ENCODE results near the gene SHCBP1L. TPM values are rescaled to one million over a fixed set of nuclear protein-coding genes. Genes with fewer than 3 reads are reported as not detected.

The SHCBP1L gene
- total RNA-seq, 1 experiment from 2014 or later: not detected

DNA sequence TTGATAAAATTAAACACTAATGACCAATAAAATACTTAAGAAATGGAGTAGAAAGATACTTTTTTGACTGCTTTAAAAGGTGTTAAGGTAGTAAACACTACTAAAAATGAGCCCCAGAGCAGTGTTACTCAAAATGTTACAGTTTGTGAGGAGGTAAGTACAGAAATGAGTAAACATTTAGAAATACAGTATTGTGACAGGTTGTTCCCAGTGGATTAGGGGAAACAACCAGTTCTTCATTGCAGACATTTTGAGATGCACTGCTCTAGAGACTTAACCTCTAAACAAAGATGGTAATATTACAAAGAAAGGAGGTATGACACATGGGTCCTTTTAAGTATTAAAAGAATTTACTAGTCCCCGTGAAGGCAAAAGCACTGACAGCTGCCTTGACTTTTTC is 101.1 kb downstream of the SHCBP1L start (continued):
- TF ChIP-seq, protein P1, sequence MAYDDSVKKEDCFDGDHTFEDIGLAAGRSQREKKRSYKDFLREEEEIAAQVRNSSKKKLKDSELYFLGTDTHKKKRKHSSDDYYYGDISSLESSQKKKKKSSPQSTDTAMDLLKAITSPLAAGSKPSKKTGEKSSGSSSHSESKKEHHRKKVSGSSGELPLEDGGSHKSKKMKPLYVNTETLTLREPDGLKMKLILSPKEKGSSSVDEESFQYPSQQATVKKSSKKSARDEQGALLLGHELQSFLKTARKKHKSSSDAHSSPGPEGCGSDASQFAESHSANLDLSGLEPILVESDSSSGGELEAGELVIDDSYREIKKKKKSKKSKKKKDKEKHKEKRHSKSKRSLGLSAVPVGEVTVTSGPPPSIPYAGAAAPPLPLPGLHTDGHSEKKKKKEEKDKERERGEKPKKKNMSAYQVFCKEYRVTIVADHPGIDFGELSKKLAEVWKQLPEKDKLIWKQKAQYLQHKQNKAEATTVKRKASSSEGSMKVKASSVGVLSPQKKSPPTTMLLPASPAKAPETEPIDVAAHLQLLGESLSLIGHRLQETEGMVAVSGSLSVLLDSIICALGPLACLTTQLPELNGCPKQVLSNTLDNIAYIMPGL (CRISPR knock-in tag; IDR thresholded peaks at IDR 0.05): no peak
- TF ChIP-seq, protein P2, sequence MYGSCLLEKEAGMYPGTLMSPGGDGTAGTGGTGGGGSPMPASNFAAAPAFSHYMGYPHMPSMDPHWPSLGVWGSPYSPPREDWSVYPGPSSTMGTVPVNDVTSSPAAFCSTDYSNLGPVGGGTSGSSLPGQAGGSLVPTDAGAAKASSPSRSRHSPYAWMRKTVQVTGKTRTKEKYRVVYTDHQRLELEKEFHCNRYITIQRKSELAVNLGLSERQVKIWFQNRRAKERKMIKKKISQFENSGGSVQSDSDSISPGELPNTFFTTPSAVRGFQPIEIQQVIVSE (CRISPR knock-in tag; IDR thresholded peaks at IDR 0.05; ENCODE audit: borderline replicate concordance): no peak

DNA sequence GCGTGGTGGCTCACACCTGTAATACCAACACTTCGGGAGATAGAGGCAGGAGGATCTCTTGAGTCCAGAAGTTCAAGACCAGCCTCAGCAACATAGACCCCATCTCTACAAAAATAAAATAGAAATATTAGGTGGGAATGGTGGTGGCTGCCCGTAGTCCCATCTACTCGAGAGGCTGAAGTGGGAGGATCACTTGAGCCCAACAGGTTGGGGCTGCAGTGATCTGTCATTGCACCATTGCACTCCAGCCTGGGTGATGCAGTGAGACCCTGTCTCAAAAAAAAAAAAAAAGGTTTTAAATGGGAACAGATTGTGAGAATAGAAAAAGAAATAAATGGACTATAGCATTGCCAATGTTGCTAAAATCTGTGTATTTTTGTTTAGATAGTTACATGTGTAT is 102.6 kb downstream of the SHCBP1L start:
- Mint-ChIP-seq H3K27ac (no peak overlapping the region; the same call in 1 of the 2 replicates), H3K9me3 (no peaks in the 10 kb centered on the region), H3K27me3 (ENCODE audit: low read depth) (no peaks in the 10 kb centered on the region), H3K4me1 (peaks cover 23% of the 10 kb centered on the region), H3K4me3 (no peak overlapping the region), H3K36me3 (peaks cover 96% of the 10 kb centered on the region)
- TF ChIP-seq, protein P3, sequence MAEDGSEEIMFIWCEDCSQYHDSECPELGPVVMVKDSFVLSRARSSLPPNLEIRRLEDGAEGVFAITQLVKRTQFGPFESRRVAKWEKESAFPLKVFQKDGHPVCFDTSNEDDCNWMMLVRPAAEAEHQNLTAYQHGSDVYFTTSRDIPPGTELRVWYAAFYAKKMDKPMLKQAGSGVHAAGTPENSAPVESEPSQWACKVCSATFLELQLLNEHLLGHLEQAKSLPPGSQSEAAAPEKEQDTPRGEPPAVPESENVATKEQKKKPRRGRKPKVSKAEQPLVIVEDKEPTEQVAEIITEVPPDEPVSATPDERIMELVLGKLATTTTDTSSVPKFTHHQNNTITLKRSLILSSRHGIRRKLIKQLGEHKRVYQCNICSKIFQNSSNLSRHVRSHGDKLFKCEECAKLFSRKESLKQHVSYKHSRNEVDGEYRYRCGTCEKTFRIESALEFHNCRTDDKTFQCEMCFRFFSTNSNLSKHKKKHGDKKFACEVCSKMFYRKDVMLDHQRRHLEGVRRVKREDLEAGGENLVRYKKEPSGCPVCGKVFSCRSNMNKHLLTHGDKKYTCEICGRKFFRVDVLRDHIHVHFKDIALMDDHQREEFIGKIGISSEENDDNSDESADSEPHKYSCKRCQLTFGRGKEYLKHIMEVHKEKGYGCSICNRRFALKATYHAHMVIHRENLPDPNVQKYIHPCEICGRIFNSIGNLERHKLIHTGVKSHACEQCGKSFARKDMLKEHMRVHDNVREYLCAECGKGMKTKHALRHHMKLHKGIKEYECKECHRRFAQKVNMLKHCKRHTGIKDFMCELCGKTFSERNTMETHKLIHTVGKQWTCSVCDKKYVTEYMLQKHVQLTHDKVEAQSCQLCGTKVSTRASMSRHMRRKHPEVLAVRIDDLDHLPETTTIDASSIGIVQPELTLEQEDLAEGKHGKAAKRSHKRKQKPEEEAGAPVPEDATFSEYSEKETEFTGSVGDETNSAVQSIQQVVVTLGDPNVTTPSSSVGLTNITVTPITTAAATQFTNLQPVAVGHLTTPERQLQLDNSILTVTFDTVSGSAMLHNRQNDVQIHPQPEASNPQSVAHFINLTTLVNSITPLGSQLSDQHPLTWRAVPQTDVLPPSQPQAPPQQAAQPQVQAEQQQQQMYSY (CRISPR knock-in tag; IDR thresholded peaks at IDR 0.05): no peak
- TF ChIP-seq IRF2 (CRISPR knock-in tag; IDR thresholded peaks at IDR 0.05; ENCODE audit: borderline replicate concordance, low read depth): no peak
- no peak for DNase-seq (ENCODE audit: low spot score)
- POLR2A ChIA-PET: no interaction called here
- CTCF ChIA-PET: no interaction called here
- ATAC-seq: no peak

Other genes with a start within 250 kb of the SHCBP1L start
- gene NPL, start 163.4 kb downstream of the SHCBP1L start, total RNA-seq (2021): 3.4 to 4.1 TPM (median 3.6 TPM) in 3 replicates
- 227 to 280 TPM (median 239 TPM) in 3 replicates for gene DHX9, start 113.8 kb downstream of the SHCBP1L start, total RNA-seq (2021)
- gene LAMC1, start 70.3 kb upstream of the SHCBP1L start, total RNA-seq (2021): 133 to 162 TPM (median 135 TPM) in 3 replicates
- gene LAMC2, start 233.1 kb upstream of the SHCBP1L start, total RNA-seq (2021): 6.5 to 7.9 TPM (median 6.5 TPM) in 3 replicates